Adrenal gland (tissue), 5 donors: ENCODE measurements around the gene NPTXR.

Experiments used
- CTCF ChIP-seq, 6 experiments: fragments of 450-650 bp in 4 of 6; fragments of 200-600 bp in 2 of 6; sonication (generic) in 1 of 6; IDR thresholded peaks; 1 replicate in 5 of 6; 2 replicates in 1 of 6; pipeline versions ENCODE4 v1.5.1 to v1.8.0; 2016 to 2021; ENCODE audit warnings: antibody characterized with exemption in 6 of 6, mild to moderate bottlenecking in 2 of 6, moderate library complexity in 1 of 6
- POLR2A ChIP-seq, 2 donors: fragments of 450-650 bp; IDR thresholded peaks; one replicate each; pipeline ENCODE4 v1.6.1; 2017; ENCODE audit warnings: antibody characterized with exemption in 2 of 2, mild to moderate bottlenecking in 2 of 2, moderate library complexity in 1 of 2
- donor health status: DM: no; HTN: no; CAD: no.

DNA sequence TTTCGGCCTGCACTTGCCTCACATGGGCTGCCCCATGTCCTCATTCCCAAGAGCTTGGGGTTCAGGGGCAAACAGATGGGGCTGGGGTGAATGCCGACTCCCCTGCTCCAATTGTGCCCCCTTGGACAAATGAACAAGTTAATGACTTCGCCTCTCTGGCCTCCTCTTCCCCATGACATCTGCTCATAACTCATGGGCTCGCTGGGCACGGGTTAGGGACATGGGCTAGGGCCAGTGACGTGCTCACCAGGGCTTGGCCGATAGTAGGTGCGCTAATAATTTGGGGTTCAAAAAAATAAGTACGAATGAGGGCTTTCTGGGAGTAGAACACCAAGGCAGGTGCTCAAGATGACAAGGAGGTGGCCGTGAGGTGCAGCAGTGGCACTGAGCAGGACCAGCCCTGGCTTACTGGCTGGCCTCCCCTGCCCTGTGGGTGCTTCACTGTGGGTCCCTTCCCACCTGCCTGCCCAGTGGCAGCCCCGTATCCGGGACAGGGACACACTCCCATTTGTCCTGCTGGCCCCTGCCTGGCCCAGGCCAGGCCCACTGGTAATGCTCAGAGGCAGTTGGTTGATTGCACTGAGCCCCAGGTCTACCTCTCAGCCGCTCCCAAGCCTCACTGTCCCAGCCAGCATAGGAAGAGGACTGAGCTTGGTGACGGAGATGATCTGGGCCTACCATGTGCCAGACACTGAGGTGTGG is 15.9 kb upstream of the NPTXR start:
- no peak for TF ChIP-seq CTCF (IDR thresholded peaks at IDR 0.05)
- no peak for TF ChIP-seq POLR2A (IDR thresholded peaks at IDR 0.05)
